Type B pancreatic cell (in vitro differentiated cells): Measurements from ENCODE around the gene OGFOD3. TPM values are rescaled to one million over a fixed set of nuclear protein-coding genes. Genes with fewer than 3 reads are reported as not detected.
"Not testable (repeated sequence)": the region's sequence is repeated elsewhere in the genome, so short reads cannot be mapped to it uniquely, and the experiment has no call there.

Experiments
- DNase-seq: peaks from one replicate; pipeline ENCODE4 v3.0.0; 2021; ENCODE audit warnings: mixed read lengths; ENCODE audit not compliant: unreplicated experiment; ENCODE audit errors: extremely low spot score
- H3K27ac Mint-ChIP-seq: 2 replicates; pipeline ENCODE4 v1.8.0; 2021; ENCODE audit warnings: mild to moderate bottlenecking, mixed read lengths
- H3K27me3 Mint-ChIP-seq: 2 replicates; pipeline ENCODE4 v1.8.0; 2021; ENCODE audit warnings: mixed read lengths
- H3K36me3 Mint-ChIP-seq: 2 replicates; pipeline ENCODE4 v1.8.0; 2021; ENCODE audit warnings: mixed read lengths
- H3K4me1 Mint-ChIP-seq: one replicate; pipeline ENCODE4 v1.8.0; 2021; ENCODE audit warnings: mixed read lengths; ENCODE audit not compliant: unreplicated experiment
- H3K4me3 Mint-ChIP-seq: 2 replicates; pipeline ENCODE4 v1.8.0; 2021; ENCODE audit warnings: mild to moderate bottlenecking, mixed read lengths
- H3K9me3 Mint-ChIP-seq: 2 replicates; pipeline ENCODE4 v1.8.0; 2021; ENCODE audit warnings: mixed read lengths
- CTCF ChIP-seq: fragments of 200-600 bp; sonication (generic); conservative IDR thresholded peaks from 2 replicates; pipeline ENCODE4 v1.5.0; 2021; ENCODE audit warnings: antibody characterized with exemption, mild to moderate bottlenecking
- total RNA-seq: library from RNA; stranded (reverse); gene quantifications from 2 replicates; pipeline ENCODE4 v1.2.1, GENCODE V29; 2021; ENCODE audit warnings: low replicate concordance

The OGFOD3 gene
- total RNA-seq, 1 donor from 2014 or later, result 31.6 TPM

GRCh38 chr17:82382933-82383255 is 35.5 kb downstream of the OGFOD3 start:
- Mint-ChIP-seq H3K4me1 (no peaks in the 10 kb centered on the region), H3K27me3 (peaks cover 14% of the 10 kb centered on the region), H3K4me3 (no peak overlapping the region), H3K27ac (no peak overlapping the region), H3K9me3 (no peaks in the 10 kb centered on the region), H3K36me3 (no peaks in the 10 kb centered on the region)
- no peak for TF ChIP-seq CTCF
- no peak for DNase-seq

- H3K4me3 Mint-ChIP-seq, DNase-seq, H3K36me3 Mint-ChIP-seq, H3K9me3 Mint-ChIP-seq, H3K27ac Mint-ChIP-seq, H3K4me1 Mint-ChIP-seq: not testable (repeated sequence)
- peaks cover 12% of the 10 kb centered on the region for H3K27me3 Mint-ChIP-seq
Measured at GRCh38 chr17:82382220-82382932, 36.0 kb downstream of the OGFOD3 start.

- peaks cover 12% of the 10 kb centered on the region for H3K27me3 Mint-ChIP-seq
- not testable (repeated sequence) for H3K27ac Mint-ChIP-seq, DNase-seq, H3K36me3 Mint-ChIP-seq, H3K9me3 Mint-ChIP-seq, H3K4me1 Mint-ChIP-seq, H3K4me3 Mint-ChIP-seq
Measured at GRCh38 chr17:82381703-82382009, 36.7 kb downstream of the OGFOD3 start.

GRCh38 chr17:82380860-82381702 is 37.3 kb downstream of the OGFOD3 start:
- peak overlapping the region; percentile 10 for H3K27ac Mint-ChIP-seq
- H3K36me3 Mint-ChIP-seq, result no peaks in the 10 kb centered on the region
- TF ChIP-seq CTCF, result no peak
- H3K27me3 Mint-ChIP-seq, result peaks cover 12% of the 10 kb centered on the region
- H3K9me3 Mint-ChIP-seq, result no peaks in the 10 kb centered on the region
- DNase-seq, result no peak
- H3K4me3 Mint-ChIP-seq, result no peak overlapping the region
- no peaks in the 10 kb centered on the region for H3K4me1 Mint-ChIP-seq

- no peaks in the 10 kb centered on the region for H3K4me1 Mint-ChIP-seq
- TF ChIP-seq CTCF, result no peak
- H3K27ac Mint-ChIP-seq, result no peak overlapping the region
- peaks cover 12% of the 10 kb centered on the region for H3K27me3 Mint-ChIP-seq
- no peaks in the 10 kb centered on the region for H3K9me3 Mint-ChIP-seq
- H3K36me3 Mint-ChIP-seq, result no peaks in the 10 kb centered on the region
- H3K4me3 Mint-ChIP-seq, result no peak overlapping the region
- DNase-seq, result no peak
Measured at GRCh38 chr17:82378741-82379021, 39.7 kb downstream of the OGFOD3 start.

GRCh38 chr17:82377924-82378740 is 40.3 kb downstream of the OGFOD3 start:
- no peak overlapping the region for H3K27ac Mint-ChIP-seq
- H3K4me1 Mint-ChIP-seq, result peaks cover under 1% of the 10 kb centered on the region
- no peak for DNase-seq
- no peak for TF ChIP-seq CTCF
- H3K9me3 Mint-ChIP-seq, result no peaks in the 10 kb centered on the region
- H3K36me3 Mint-ChIP-seq, result no peaks in the 10 kb centered on the region
- H3K27me3 Mint-ChIP-seq, result peaks cover 17% of the 10 kb centered on the region
- no peak overlapping the region for H3K4me3 Mint-ChIP-seq

GRCh38 chr17:82377294-82377693 is 41.1 kb downstream of the OGFOD3 start:
- not testable (repeated sequence) for H3K4me3 Mint-ChIP-seq
- peaks cover 25% of the 10 kb centered on the region for H3K27me3 Mint-ChIP-seq

More at GRCh38 chr17:82377294-82377693, 41.1 kb downstream of the OGFOD3 start:
- H3K27ac Mint-ChIP-seq, H3K4me1 Mint-ChIP-seq, H3K9me3 Mint-ChIP-seq, H3K36me3 Mint-ChIP-seq, DNase-seq: not testable (repeated sequence)
